GM06990 (cell line): ENCODE results near the gene ERCC6L2.

Experiments used
- DNase-seq: peaks from one replicate; pipeline ENCODE4 v3.0.0-alpha.2; 2011; ENCODE audit not compliant: insufficient read length; ENCODE audit errors: extremely low read depth
- H3K27me3 ChIP-seq: replicated peaks from 2 replicates; pipeline ENCODE4 v1.6.0; 2011; ENCODE audit warnings: low read length; ENCODE audit not compliant: control insufficient read depth, insufficient read depth
- H3K36me3 ChIP-seq: 2 replicates; pipeline ENCODE4 v1.5.1; 2011; ENCODE audit warnings: low read length; ENCODE audit not compliant: control insufficient read depth, insufficient read depth
- H3K4me3 ChIP-seq: replicated peaks from 2 replicates; pipeline ENCODE4 v1.5.1; 2011; ENCODE audit warnings: low read depth, mild to moderate bottlenecking, control low read depth, low read length
- TF ChIP-seq, protein P1 (sequence below): IDR thresholded peaks from 2 replicates; pipeline ENCODE4 v1.5.1; 2011; ENCODE audit warnings: low read length, control low read depth, mild to moderate bottlenecking, inconsistent platforms; ENCODE audit not compliant: insufficient read depth, poor library complexity, severe bottlenecking

ERCC6L2 gene

DNA sequence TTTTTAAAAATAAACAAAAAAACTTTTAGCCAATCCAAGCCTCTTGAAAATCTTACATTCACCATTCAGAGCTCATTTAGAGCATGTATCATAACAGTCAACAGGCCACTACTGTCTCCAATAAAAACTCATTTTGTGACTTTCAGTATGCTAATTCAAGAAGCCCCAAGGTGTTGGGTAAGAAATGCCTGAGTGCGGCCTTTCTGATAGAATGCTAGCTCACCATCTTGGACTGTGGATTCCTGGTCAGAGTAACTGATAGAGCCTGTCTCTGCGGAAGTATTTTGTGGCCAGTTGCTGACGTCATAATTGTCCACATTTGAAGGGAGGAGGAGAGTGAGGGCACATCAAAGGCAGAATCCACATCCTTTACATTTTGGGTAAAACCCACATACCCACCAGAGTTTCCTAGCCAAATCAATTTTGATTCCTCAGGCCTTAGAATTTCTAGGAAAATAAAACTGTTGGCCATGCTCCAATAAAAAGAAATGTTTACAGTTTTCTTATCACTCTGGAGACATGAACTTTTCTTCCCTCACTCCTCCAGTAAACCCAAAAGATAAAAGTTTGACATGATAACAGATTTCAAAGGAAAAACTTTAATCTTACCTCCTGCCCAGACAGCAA, 41.1 kb upstream of the ERCC6L2 start:
- no peak overlapping the region for H3K4me3 ChIP-seq
- TF ChIP-seq, protein P1, sequence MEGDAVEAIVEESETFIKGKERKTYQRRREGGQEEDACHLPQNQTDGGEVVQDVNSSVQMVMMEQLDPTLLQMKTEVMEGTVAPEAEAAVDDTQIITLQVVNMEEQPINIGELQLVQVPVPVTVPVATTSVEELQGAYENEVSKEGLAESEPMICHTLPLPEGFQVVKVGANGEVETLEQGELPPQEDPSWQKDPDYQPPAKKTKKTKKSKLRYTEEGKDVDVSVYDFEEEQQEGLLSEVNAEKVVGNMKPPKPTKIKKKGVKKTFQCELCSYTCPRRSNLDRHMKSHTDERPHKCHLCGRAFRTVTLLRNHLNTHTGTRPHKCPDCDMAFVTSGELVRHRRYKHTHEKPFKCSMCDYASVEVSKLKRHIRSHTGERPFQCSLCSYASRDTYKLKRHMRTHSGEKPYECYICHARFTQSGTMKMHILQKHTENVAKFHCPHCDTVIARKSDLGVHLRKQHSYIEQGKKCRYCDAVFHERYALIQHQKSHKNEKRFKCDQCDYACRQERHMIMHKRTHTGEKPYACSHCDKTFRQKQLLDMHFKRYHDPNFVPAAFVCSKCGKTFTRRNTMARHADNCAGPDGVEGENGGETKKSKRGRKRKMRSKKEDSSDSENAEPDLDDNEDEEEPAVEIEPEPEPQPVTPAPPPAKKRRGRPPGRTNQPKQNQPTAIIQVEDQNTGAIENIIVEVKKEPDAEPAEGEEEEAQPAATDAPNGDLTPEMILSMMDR = no peak
- no peak for DNase-seq
- H3K27me3 ChIP-seq = no peaks in the 10 kb centered on the region; the same call in 1 of the 2 replicates
- H3K36me3 ChIP-seq = no peaks in the 10 kb centered on the region

DNA sequence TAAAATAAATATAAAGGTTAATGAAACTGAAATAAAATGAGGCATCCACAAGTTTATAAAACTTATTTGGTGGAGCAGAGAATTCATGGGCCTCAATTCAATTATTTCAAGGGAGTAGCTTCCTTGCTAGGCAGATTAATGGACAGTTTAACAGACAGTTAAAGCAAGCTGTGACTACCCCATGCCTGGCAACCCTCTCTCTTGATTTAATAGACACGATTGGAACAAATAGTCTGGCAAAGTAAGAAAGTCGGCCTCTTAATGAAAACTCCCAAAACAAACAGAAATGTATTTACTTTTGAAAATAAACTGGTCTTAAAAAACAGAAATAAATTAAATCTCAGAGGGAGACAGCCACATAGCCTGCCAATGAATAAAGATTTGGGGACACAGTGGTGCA, 40.1 kb upstream of the ERCC6L2 start:
- Histone ChIP-seq H3K4me3 (no peak overlapping the region), H3K27me3 (no peaks in the 10 kb centered on the region; the same call in 1 of the 2 replicates), H3K36me3 (no peaks in the 10 kb centered on the region)
- TF ChIP-seq, protein P1 = no peak
- no peak for DNase-seq

DNA sequence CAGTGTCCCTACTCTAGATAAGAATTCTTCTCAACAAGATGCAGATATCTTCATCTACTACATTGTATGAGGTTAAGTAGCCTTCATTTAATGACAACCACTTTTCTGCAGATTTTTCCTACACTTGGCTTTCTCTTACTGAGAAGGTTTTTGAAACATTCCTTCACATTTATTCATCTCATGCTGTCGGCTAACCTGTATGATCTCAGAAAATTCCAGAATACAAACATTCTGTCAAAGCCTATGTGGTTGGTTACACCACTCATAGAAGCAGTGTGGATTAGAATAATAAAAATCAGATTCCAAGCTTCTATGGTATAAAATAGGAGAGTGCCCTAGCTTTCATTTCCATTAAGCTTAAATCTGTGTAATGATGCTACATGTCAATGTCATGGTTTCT, 39.4 kb upstream of the ERCC6L2 start:
- H3K4me3 ChIP-seq = no peak overlapping the region
- TF ChIP-seq, protein P1 = no peak
- H3K36me3 ChIP-seq = no peaks in the 10 kb centered on the region
- H3K27me3 ChIP-seq = no peaks in the 10 kb centered on the region; the same call in 1 of the 2 replicates
- DNase-seq = no peak

DNA sequence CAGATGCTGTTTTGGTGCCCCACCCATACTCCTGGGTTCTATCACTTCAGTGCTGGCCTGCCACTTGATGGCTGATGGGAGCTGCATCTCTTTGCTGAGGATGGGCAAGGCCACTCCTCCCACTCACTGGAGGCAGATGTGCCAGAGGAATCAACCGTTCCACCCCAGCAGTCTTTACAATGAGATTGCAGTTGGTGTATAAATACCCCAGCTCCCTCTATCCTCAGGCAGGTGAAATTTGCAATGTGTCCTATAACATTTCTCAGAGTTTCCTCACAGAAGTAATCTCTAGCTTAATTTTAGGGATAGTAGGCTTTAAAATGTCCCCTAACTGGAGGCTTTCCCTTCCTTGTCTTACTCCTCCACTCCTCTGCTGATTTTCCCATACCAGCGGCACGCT, 36.5 kb upstream of the ERCC6L2 start:
- Histone ChIP-seq H3K36me3 (no peaks in the 10 kb centered on the region), H3K4me3 (no peak overlapping the region), H3K27me3 (no peaks in the 10 kb centered on the region)
- DNase-seq = no peak
- TF ChIP-seq, protein P1 = no peak

DNA sequence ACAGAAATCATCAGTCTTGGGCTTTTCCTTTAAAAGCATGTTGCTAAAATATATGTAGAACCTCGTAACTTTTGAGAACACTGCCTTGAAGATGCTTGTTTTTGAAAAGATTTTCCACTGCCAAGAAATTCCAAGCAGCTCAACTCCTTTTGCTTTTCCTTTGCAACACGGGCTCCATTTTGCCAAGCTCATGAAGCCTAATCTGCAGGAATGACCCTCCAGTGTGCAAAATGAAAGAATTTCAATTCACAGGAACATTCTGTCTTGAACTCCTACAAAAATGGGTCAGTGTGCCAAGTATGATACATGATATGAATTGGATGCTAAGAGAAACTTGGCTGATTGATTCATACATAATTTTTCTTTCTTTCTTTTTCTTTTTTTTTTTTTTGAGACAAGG, 35.4 kb upstream of the ERCC6L2 start:
- Histone ChIP-seq H3K4me3 (no peak overlapping the region), H3K27me3 (no peaks in the 10 kb centered on the region), H3K36me3 (no peaks in the 10 kb centered on the region)
- TF ChIP-seq, protein P1 = no peak
- DNase-seq = no peak

DNA sequence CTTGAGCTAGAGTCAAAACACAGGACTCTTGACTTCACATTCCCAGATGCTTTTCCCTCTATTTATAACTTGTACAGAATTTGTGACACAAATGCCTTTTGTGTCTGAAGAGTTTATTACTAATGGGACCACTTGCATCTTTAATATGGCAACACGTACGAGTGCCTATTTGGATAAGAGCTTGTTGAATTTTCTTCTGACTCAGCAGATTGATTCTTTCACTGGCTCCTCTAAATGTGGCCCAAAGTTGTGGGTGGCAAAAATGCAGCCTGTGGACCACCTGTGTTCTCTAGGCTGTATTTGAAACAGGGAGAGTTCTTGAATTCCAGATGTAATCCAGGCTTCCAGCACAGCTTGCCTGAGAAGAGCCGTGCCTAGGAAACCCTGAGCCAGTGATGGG, 34.1 kb upstream of the ERCC6L2 start:
- DNase-seq = no peak
- H3K4me3 ChIP-seq = no peak overlapping the region
- TF ChIP-seq, protein P1 = no peak
- no peaks in the 10 kb centered on the region for H3K36me3 ChIP-seq
- no peaks in the 10 kb centered on the region for H3K27me3 ChIP-seq
